HepG2 (cell line): Measurements from ENCODE around the gene LTB4R. TPM values are rescaled to one million over a fixed set of nuclear protein-coding genes. Genes with fewer than 3 reads are reported as not detected.

Source experiments
- BCL6 ChIP-seq: IDR thresholded peaks from 2 replicates; pipeline ENCODE4 v1.6.1; 2016; ENCODE audit warnings: missing genetic modification reagents, missing compliant biosample characterization
- HNRNPH1 ChIP-seq: fragments of 200-400 bp; formaldehyde crosslinking; optimal IDR thresholded peaks from 2 replicates; pipeline ENCODE3; 2017; ENCODE audit warnings: mild to moderate bottlenecking, low read depth, low read length
- NFAT5 ChIP-seq: sonication (generic); formaldehyde crosslinking; IDR thresholded peaks from 2 replicates; pipeline ENCODE4 v1.4.0; 2020; ENCODE audit warnings: missing genetic modification reagents
- TAF15 ChIP-seq: fragments of 200-400 bp; formaldehyde crosslinking; IDR thresholded peaks from one replicate; pipeline ENCODE4 v1.6.1; 2018; ENCODE audit warnings: mild to moderate bottlenecking, low read depth, low read length; ENCODE audit not compliant: poor library complexity, severe bottlenecking
- WIZ ChIP-seq: sonication (generic); formaldehyde crosslinking; IDR thresholded peaks from 2 replicates; pipeline ENCODE4 v1.5.1; 2020; ENCODE audit warnings: mild to moderate bottlenecking, missing genetic modification reagents
- ZNF574 ChIP-seq: sonication (generic); formaldehyde crosslinking; IDR thresholded peaks from 2 replicates; pipeline ENCODE4 v1.4.0; 2020; ENCODE audit warnings: missing genetic modification reagents
- polyA plus RNA-seq, 8 experiments: library from polyadenylated mRNA; depleted of rRNA in 3 of 8; stranded (reverse) in 7 of 8; unstranded in 1 of 8; fragments of >200 nt; fragmentation: Illumina TruSeq in 4 of 8; extraction: Trizol in 4 of 8; gene quantifications; 2 replicates each; pipeline versions ENCODE4 v1.2.1 to v1.2.3, GENCODE V29; 2011 to 2016; ENCODE audit warnings: low read depth in 4 of 8, missing spikeins in 1 of 8, mixed read lengths in 1 of 8; ENCODE audit not compliant: insufficient read depth in 1 of 8
- total RNA-seq, 5 experiments: library from RNA; depleted of rRNA; stranded (reverse); fragments of >200 nt; fragmentation: Illumina TruSeq; extraction: Trizol; gene quantifications; 2 replicates each; pipeline ENCODE4 v1.2.3, GENCODE V29; 2016; ENCODE audit warnings: low read depth in 1 of 5

LTB4R gene
- total and polyA plus RNA-seq, 2 of the 13 experiments (the other 11 are each of a cell fraction or from before 2014, with no cell fraction given) = 3.2 to 8.2 TPM

GRCh38 chr14:24331731-24332267 is 20.5 kb downstream of the LTB4R start (continued):
- TF ChIP-seq WIZ (CRISPR knock-in tag) (no peak), BCL6 (no peak; the same call in 1 of the 2 replicates), NFAT5 (peak; percentile 25; the same call in 1 of the 2 replicates), TAF15 (no peak), ZNF574 (CRISPR knock-in tag) (peak; percentile 0; the same call in 1 of the 2 replicates), HNRNPH1 (no peak)
- TF ChIP-seq, all 625 proteins: peak for 29
